ENCODE measurements around the gene PKP4.

Gene PKP4

GRCh38 chr2:158553257-158553656 is 96.5 kb downstream of the PKP4 start:
- DNase-seq = no peak

GRCh38 chr2:158554996-158555395 is 98.2 kb downstream of the PKP4 start:
- no peak for DNase-seq

DNA sequence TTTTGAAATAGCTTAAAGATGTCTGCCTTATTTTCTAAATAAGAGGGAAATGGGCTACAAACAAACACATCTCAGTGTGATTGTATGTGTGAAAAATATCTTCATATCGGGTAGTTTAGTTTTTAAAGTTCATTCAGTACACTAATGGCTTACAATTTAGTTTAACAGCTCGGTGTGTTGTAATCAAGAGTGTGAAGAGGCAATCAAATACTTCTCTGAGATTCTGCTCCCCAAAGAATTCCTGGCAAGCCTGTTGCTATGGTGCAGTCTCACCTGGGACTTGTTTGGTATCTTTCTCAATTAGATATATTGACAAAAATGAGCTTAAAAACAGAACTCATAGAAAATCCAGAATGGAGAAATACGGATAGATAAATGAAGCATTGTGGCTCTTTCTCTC is 99.4 kb downstream of the PKP4 start:
- DNase-seq = no peak

GRCh38 chr2:158557752-158558151 is 101.0 kb downstream of the PKP4 start:
- no peak for DNase-seq

GRCh38 chr2:158559252-158559651 is 102.5 kb downstream of the PKP4 start:
- no peak for DNase-seq

DNA sequence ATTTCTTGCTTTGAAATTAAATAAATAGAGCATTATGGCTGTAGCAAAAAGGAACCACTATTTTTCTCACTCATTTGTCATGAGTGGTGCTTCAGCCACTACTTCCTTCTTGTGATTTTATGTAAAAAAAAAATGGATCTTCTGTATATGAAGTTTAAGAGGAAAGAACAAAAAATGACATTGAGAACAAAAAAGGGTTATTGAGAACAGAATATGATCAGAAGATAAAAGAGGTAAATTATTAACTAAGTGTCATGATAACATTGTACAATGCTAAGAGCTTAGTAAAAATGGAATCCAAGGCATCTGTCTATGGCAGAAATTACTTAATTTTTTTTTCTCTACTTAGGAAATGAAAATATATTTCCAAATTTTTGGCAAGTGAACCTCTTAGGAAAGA is 103.5 kb downstream of the PKP4 start:
- no peak for DNase-seq

GRCh38 chr2:158561054-158561453 is 104.3 kb downstream of the PKP4 start:
- DNase-seq = no peak

DNA sequence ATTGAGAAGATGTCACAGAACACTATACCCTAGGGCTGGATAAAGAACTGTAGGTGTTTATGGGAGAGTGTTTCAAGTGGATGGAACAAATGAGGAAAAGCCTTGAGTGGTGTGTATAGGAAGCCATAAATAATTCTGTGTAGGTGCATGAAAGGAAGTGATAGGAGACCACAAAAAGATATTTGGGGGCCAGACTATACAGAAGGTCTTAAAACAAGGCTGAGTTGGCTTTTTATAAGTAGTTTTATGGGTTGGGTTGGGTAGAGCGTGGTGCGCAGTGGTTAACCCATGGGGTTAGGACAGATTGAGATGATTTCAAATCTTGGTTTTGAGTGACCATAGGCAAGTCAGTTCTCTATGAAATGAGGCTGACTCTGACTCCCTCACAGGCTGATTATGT is 110.5 kb downstream of the PKP4 start:
- no peak for DNase-seq

DNA sequence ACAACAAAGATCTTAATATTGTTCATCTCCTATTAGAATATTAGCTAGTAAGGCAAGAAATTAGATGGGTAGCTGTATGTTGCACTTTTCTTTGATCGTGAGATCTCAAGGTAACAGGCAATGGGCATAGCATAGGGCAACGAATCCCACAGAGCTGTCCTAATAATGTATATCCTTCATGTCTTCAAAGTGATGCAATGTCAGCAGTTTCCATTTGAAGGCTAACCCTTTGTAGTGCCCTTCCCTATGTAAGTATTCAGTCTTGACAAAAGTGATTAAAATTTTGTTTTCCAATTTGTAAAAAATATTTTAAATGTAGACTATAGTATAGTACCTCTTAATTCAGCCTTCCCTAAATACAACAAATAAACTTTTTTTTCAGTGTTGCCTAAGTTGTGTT is 112.5 kb downstream of the PKP4 start:
- DNase-seq = no peak

- DNase-seq = no peak
Observed at GRCh38 chr2:158570869-158571268, 114.1 kb downstream of the PKP4 start.

DNA sequence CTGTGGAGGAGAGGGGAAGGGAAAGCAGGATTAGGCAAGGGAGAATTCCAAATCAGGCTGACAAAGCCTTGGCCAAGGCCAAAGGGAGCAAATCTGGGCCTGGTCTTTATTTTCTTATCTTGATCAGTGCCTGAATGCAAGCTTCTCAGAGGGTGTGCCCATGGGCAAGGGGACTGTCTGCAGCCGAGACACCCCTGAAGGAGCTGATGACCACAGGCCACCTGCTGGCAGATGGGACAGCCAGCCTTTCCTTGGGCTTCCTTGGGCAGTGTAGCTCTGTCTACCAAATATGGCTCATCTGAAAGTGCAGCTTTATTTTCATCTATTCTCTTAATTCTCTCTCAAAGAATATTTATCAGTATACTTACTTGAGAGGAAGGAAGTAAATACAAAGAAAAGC is 117.0 kb downstream of the PKP4 start:
- DNase-seq = no peak

DNA sequence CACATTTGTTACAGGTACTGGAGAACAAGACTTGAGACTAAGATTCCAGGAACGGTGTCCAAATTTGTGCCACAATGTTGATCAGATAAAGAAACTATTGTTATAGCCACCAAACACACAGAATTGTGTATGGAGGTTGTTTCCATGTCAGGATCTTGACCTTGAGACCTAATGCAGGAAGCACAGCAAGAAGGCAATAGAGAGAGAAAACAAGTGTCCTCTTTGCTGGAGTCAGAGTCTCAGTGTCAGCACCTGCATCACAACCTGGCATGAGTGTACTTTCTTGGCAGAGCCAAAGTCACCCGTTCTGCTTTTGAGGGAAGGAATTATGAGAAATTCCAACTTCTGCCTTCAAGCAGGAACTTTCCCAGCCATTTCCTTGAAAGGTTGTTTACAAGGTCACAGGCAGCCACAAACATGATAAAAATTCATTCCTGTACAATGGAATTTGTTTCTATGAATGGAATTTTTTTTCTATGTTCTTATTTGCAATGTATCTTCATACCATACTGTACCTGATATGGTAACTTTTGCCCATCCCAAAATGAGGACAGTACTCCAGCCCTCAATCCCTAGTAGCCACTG is 118.4 kb downstream of the PKP4 start:
- no peak for DNase-seq

- no peak for DNase-seq
Observed at GRCh38 chr2:158577141-158577540, 120.4 kb downstream of the PKP4 start.

DNA sequence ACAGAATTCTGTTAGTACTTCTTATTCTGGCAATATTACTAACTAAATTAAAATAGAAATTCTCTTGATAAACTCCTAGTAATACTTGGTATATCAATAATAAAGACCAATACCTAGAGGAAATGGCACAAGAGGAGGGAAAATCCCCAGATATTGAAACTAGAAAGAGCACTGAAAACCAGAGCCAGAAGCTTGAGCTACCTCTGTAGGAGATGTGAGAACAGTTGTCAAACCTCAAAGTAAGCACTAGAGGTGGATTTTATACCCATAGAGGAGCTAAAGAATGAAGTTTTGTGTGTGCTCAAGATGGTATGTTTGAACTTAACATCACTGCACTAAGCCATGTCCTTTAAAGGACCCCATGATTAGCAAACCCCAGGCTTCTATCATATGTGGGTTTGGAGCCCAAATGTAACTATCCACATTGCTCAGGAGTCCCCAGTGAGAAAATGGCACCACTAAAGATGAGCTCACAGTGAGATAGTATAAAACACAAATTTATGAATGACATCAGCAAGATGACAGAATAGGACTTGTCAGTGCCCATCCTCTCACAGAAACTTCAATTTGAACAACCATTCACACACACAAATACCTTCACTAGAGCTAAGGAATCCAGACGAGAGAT is 122.1 kb downstream of the PKP4 start:
- no peak for DNase-seq

DNA sequence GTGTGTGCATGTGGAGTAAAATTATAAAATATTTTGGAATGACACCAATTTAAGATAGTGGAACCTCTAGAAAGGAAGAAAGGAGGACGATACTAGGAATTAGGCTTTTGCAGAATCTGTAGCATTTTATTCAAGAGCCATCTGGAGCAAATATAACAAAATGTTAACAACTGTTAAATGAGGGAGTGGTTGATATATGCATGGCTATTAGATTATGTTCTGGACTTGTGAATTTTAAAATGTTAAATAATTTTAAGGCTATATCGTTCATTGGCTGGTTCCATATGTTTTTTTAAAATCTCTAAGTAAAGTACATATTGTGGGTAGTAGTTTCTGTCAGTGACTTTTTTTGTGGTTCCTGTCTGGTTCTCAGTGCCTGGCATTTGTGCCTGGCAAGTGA is 123.2 kb downstream of the PKP4 start:
- DNase-seq = no peak

- no peak for DNase-seq
Observed at GRCh38 chr2:158580760-158581159, 124.0 kb downstream of the PKP4 start.

GRCh38 chr2:158582670-158583069 is 125.9 kb downstream of the PKP4 start:
- no peak for DNase-seq

DNA sequence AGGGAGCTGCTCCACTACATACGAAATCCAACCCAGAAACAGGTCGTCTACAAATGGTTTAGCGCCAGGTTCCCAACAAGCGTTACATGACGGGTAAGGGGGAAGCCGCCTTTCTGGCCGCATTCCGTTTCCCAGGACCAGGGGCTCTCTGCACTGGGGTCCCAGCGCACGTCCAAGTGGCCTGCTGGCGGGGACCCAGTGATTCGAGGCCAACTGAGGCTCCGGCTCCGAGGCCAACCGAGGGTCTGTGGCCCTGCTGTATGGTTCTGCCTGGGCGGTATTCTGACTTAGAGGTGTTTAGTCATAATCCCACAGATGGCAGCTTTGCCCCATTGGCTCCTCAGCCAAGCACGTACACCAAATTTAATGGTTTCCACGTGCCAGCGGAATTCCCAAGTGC is 127.2 kb downstream of the PKP4 start:
- DNase-seq = no peak

- no peak for DNase-seq
Observed at GRCh38 chr2:158586491-158586890, 129.7 kb downstream of the PKP4 start.

GRCh38 chr2:158589303-158589702 is 132.6 kb downstream of the PKP4 start:
- no peak for DNase-seq

- peak; percentile 68 for DNase-seq
Observed at GRCh38 chr2:158598862-158599517, 142.2 kb downstream of the PKP4 start.

- no peak for DNase-seq
Observed at GRCh38 chr2:158599609-158600008, 142.9 kb downstream of the PKP4 start.

GRCh38 chr2:158600155-158600802 is 143.5 kb downstream of the PKP4 start:
- DNase-seq = no peak

- no peak for DNase-seq
Observed at GRCh38 chr2:158602027-158602426, 145.3 kb downstream of the PKP4 start.
